ENCODE results near the gene TRERF1. TPM values are rescaled to one million over a fixed set of nuclear protein-coding genes. Genes with fewer than 3 reads are reported as not detected.

Gene TRERF1
- total and polyA plus RNA-seq, 9 donors = 5.1 to 13.8 (median 9.7) TPM

DNA sequence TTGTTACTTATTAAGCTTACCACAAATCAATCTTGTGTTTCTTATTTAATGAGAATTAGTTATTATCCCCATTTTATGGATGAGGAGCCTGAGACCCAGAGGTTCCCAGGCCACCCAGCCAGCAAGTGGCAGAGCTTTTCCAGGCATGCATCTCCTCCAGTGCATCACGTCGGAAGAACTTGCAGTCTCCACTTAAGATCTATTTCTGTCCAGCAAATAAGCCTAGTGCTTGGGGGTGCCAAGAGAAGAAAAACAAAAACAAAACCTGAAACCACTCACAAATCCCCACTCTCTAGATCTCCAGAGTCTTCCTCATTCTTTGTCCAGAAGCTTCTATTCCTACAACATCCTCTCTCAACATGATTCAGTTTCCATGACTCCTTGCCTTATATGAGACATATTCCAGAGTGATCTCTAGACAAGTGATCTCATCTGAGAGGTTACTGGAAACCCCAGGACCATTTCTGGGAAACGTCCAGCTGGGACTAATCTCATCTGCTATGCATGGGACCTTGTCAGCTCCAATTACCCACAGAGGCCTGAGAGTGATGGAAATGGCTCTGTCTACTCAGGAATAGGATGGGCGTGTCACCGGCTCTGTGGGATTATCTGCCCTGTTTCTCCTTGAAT lies 261.1 kb downstream of the TRERF1 start:
- WGBS (ENCODE audit: insufficient coverage) = no CpG with 5 or more reads among the region's 5 CpGs
- Histone ChIP-seq H3K27ac (ENCODE audit: low read length) (peak overlapping the region; percentile 31), H3K36me3 (ENCODE audit: control insufficient read depth, insufficient read depth, low read length) (no peaks in the 10 kb centered on the region), H3K27me3 (ENCODE audit: control insufficient read depth, insufficient read depth, low read length) (no peaks in the 10 kb centered on the region), H3K9me3 (replicated peaks; ENCODE audit: control insufficient read depth, low read depth, low read length) (no peaks in the 10 kb centered on the region), H3K4me3 (ENCODE audit: low read length) (no peak overlapping the region), H3K4me1 (ENCODE audit: control insufficient read depth, insufficient read depth, low read length) (peaks cover 4% of the 10 kb centered on the region)
- peak; percentile 39 for DNase-seq

DNA sequence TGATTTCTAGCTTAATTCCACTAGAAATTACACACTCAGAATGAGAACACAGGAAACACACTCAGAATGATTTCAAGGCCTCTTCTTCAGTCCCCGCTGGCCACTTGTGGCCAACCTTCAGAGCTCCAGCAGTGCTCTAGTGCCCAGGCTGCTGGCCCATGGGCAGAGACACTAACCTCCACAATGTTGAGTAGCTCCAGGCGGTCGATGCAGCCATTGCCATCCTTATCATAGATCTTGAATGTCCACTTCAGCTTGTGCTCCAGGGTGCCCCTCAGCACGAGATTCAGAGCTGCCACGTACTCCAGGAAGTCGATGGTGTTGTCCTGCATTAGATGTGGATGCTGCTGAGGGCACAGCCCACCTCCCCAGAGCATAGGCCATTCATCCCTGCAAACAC lies 263.3 kb downstream of the TRERF1 start:
- Histone ChIP-seq H3K9me3 (replicated peaks; ENCODE audit: control insufficient read depth, low read depth, low read length) (no peaks in the 10 kb centered on the region), H3K4me3 (ENCODE audit: low read length) (no peak overlapping the region), H3K27ac (ENCODE audit: low read length) (no peak overlapping the region), H3K36me3 (ENCODE audit: control insufficient read depth, insufficient read depth, low read length) (no peaks in the 10 kb centered on the region), H3K27me3 (ENCODE audit: control insufficient read depth, insufficient read depth, low read length) (no peaks in the 10 kb centered on the region), H3K4me1 (ENCODE audit: control insufficient read depth, insufficient read depth, low read length) (peaks cover 4% of the 10 kb centered on the region)
- 95% methylated on average over 3 of the region's 6 CpGs for WGBS (ENCODE audit: insufficient coverage)
- no peak for DNase-seq

GRCh38 chr6:42185597-42185996 lies 266.1 kb downstream of the TRERF1 start:
- H3K4me1 ChIP-seq (ENCODE audit: control insufficient read depth, insufficient read depth, low read length) = no peaks in the 10 kb centered on the region
- DNase-seq = peak; percentile 16
- H3K27ac ChIP-seq (ENCODE audit: low read length) = no peak overlapping the region
- no peak overlapping the region for H3K4me3 ChIP-seq (ENCODE audit: low read length)
- 47% methylated on average over 9 of the region's 10 CpGs for WGBS (ENCODE audit: insufficient coverage)
- H3K27me3 ChIP-seq (ENCODE audit: control insufficient read depth, insufficient read depth, low read length) = no peaks in the 10 kb centered on the region
- H3K9me3 ChIP-seq (replicated peaks; ENCODE audit: control insufficient read depth, low read depth, low read length) = no peaks in the 10 kb centered on the region
- no peaks in the 10 kb centered on the region for H3K36me3 ChIP-seq (ENCODE audit: control insufficient read depth, insufficient read depth, low read length)

- no peaks in the 10 kb centered on the region for H3K27me3 ChIP-seq (ENCODE audit: control insufficient read depth, insufficient read depth, low read length)
- no peaks in the 10 kb centered on the region for H3K4me1 ChIP-seq (ENCODE audit: control insufficient read depth, insufficient read depth, low read length)
- DNase-seq = no peak
- no peak overlapping the region for H3K27ac ChIP-seq (ENCODE audit: low read length)
- no peaks in the 10 kb centered on the region for H3K36me3 ChIP-seq (ENCODE audit: control insufficient read depth, insufficient read depth, low read length)
- WGBS (ENCODE audit: insufficient coverage) = 68% methylated on average over 2 of the region's 4 CpGs
- no peaks in the 10 kb centered on the region for H3K9me3 ChIP-seq (replicated peaks; ENCODE audit: control insufficient read depth, low read depth, low read length)
- H3K4me3 ChIP-seq (ENCODE audit: low read length) = no peak overlapping the region
These were observed 267.3 kb downstream of the TRERF1 start for GRCh38 chr6:42184475-42184874.

GRCh38 chr6:42182101-42182500 lies 269.6 kb downstream of the TRERF1 start:
- Histone ChIP-seq H3K27ac (ENCODE audit: low read length) (no peak overlapping the region), H3K36me3 (ENCODE audit: control insufficient read depth, insufficient read depth, low read length) (no peaks in the 10 kb centered on the region), H3K4me1 (ENCODE audit: control insufficient read depth, insufficient read depth, low read length) (peaks cover 5% of the 10 kb centered on the region), H3K27me3 (ENCODE audit: control insufficient read depth, insufficient read depth, low read length) (peaks cover 7% of the 10 kb centered on the region), H3K4me3 (ENCODE audit: low read length) (no peak overlapping the region), H3K9me3 (replicated peaks; ENCODE audit: control insufficient read depth, low read depth, low read length) (no peaks in the 10 kb centered on the region)
- 85% methylated on average over 1 of the region's 5 CpGs for WGBS (ENCODE audit: insufficient coverage)
- DNase-seq = no peak

- 79% methylated on average over 2 of the region's 3 CpGs for WGBS (ENCODE audit: insufficient coverage)
- H3K9me3 ChIP-seq (replicated peaks; ENCODE audit: control insufficient read depth, low read depth, low read length) = no peaks in the 10 kb centered on the region
These were observed 271.8 kb downstream of the TRERF1 start for GRCh38 chr6:42179945-42180313.

DNA sequence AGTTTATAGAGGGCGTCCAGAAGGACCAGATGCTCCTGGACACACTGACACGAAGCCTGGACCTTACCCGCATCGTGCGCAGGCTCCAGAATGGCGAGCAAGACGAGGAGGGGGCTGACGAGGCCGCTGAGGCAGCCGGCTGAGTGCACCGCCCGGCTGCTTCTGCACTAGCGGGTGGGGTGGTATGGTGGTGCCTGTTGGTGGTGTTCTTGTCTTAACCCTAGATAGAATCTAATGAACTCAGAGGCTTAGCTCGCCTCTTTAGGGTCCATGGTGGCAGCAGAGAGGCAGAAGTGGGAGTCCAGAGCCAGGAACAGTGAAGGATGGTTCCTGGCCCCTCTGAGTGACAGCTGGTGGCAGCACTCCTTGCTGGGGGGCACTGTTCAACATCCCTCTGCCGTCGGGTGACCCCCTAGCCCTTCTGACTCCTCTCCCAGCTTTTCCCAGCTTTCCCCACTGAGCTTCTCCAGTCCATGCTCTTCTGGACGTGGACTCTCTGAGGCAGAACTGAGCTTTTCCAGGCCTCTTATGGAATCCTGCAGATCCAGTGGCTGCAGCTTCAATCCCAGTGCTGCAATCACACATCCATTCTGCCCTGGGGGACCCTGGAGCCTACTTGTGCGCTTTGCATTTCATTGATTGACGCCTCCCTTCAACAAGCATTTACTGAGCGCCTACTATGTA lies 272.3 kb downstream of the TRERF1 start:
- no peak for DNase-seq
- H3K27ac ChIP-seq (ENCODE audit: low read length) = no peak overlapping the region
- peaks cover 5% of the 10 kb centered on the region for H3K4me1 ChIP-seq (ENCODE audit: control insufficient read depth, insufficient read depth, low read length)
- no peaks in the 10 kb centered on the region for H3K36me3 ChIP-seq (ENCODE audit: control insufficient read depth, insufficient read depth, low read length)
- H3K9me3 ChIP-seq (replicated peaks; ENCODE audit: control insufficient read depth, low read depth, low read length) = no peaks in the 10 kb centered on the region
- 73% methylated on average over 7 of the region's 20 CpGs for WGBS (ENCODE audit: insufficient coverage)
- no peak overlapping the region for H3K4me3 ChIP-seq (ENCODE audit: low read length)
- peaks cover 7% of the 10 kb centered on the region for H3K27me3 ChIP-seq (ENCODE audit: control insufficient read depth, insufficient read depth, low read length)

More at GRCh38 chr6:42179945-42180313, 271.8 kb downstream of the TRERF1 start:
- H3K4me3 ChIP-seq (ENCODE audit: low read length) = no peak overlapping the region
- H3K36me3 ChIP-seq (ENCODE audit: control insufficient read depth, insufficient read depth, low read length) = no peaks in the 10 kb centered on the region
- no peak for DNase-seq
- H3K4me1 ChIP-seq (ENCODE audit: control insufficient read depth, insufficient read depth, low read length) = peaks cover 5% of the 10 kb centered on the region
- no peak overlapping the region for H3K27ac ChIP-seq (ENCODE audit: low read length)
- H3K27me3 ChIP-seq (ENCODE audit: control insufficient read depth, insufficient read depth, low read length) = peaks cover 7% of the 10 kb centered on the region

DNA sequence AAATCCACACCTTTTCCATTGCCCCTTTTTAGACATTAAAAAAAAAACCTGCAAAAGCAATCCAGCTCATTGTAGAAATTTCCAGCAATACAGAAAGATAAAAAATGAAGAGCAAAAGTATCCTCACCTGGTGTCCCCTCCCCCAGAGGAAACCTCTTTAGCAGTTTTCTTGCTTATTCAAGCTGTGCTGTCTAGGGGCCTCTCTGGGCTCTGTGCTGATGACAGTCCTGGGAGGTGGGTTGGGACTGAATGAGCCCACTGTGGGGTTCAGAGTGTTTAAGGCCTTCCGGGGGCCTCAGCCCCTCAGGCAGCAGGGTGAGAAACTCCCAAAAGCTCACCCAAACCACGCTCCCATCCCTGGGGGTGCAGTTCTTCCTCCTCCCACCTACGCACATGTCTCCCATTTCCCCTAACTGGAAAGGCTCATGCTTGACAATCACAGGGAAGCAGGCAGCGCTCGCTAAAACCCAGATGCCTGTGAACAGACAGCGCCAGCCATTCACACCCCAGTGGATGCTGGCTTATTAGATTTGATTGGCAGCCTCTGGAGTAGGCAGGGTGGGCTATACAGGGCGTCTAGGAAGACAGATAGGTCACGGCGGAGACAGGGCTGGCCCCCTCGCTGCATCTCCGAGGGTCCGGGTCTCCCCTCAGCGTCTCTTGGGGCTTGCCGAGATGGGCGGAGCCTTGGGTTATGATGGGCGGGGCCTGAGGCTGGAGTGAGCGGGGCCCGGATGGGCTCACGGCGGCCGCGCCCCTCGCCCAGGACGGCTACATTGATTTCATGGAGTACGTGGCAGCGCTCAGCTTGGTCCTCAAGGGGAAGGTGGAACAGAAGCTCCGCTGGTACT lies 274.0 kb downstream of the TRERF1 start:
- Histone ChIP-seq H3K9me3 (replicated peaks; ENCODE audit: control insufficient read depth, low read depth, low read length) (no peaks in the 10 kb centered on the region), H3K27me3 (ENCODE audit: control insufficient read depth, insufficient read depth, low read length) (peaks cover 7% of the 10 kb centered on the region), H3K4me3 (ENCODE audit: low read length) (no peak overlapping the region), H3K36me3 (ENCODE audit: control insufficient read depth, insufficient read depth, low read length) (no peaks in the 10 kb centered on the region), H3K27ac (ENCODE audit: low read length) (no peak overlapping the region), H3K4me1 (ENCODE audit: control insufficient read depth, insufficient read depth, low read length) (peaks cover 5% of the 10 kb centered on the region)
- no peak for DNase-seq
- WGBS (ENCODE audit: insufficient coverage) = 5% methylated on average over 25 of the region's 27 CpGs

DNA sequence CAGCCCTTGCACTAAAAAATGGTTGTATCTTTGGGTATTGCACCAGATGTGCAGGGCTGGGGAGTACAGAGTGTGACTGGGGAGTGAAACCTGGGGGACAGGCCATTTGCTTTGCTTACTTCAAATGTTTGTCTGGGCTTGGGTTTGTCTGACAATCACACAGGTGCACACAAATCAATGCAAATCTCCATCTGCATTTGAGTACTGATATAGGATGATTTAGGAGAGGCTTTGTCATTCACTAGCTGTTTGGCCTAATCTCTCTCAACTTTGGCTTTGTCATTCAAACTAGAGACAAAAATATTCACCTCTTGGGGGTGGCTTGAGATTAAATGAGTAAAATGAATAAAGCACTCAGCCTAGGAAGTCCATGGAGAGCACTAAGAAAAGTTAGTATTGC lies 274.7 kb downstream of the TRERF1 start:
- Histone ChIP-seq H3K4me1 (ENCODE audit: control insufficient read depth, insufficient read depth, low read length) (peaks cover 5% of the 10 kb centered on the region), H3K27ac (ENCODE audit: low read length) (no peak overlapping the region), H3K27me3 (ENCODE audit: control insufficient read depth, insufficient read depth, low read length) (peaks cover 7% of the 10 kb centered on the region), H3K9me3 (replicated peaks; ENCODE audit: control insufficient read depth, low read depth, low read length) (no peaks in the 10 kb centered on the region), H3K36me3 (ENCODE audit: control insufficient read depth, insufficient read depth, low read length) (no peaks in the 10 kb centered on the region), H3K4me3 (ENCODE audit: low read length) (no peak overlapping the region)
- no peak for DNase-seq

DNA sequence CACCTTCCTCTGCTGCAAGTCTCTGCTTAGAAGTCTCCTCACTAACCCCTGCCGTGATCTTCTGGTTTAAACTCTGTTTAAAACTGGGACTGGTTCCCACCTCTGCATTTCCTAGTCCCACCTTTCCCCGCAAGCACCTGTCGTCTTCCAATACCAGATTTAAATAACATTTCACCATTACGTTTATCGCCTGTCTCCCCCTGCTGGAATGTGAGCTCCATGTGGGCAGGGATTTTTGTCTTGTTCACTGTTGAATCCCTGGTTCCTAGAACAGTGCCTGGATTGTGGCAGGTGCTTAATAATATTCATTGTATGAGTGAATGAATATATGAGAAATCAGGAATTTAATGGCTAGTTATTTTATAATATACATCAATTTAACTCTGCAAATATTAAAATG lies 275.9 kb downstream of the TRERF1 start:
- no peak overlapping the region for H3K4me3 ChIP-seq (ENCODE audit: low read length)
- peaks cover 7% of the 10 kb centered on the region for H3K27me3 ChIP-seq (ENCODE audit: control insufficient read depth, insufficient read depth, low read length)
- peaks cover 5% of the 10 kb centered on the region for H3K4me1 ChIP-seq (ENCODE audit: control insufficient read depth, insufficient read depth, low read length)
- H3K36me3 ChIP-seq (ENCODE audit: control insufficient read depth, insufficient read depth, low read length) = no peaks in the 10 kb centered on the region
- H3K9me3 ChIP-seq (replicated peaks; ENCODE audit: control insufficient read depth, low read depth, low read length) = no peaks in the 10 kb centered on the region
- H3K27ac ChIP-seq (ENCODE audit: low read length) = no peak overlapping the region
- no peak for DNase-seq
- 77% methylated on average over 1 of the region's 5 CpGs for WGBS (ENCODE audit: insufficient coverage)

Data from muscle of leg (tissue), 11 donors.